HG03378 (cell line): ENCODE results near the gene CORIN.

Experiments used
- ATAC-seq: cut with Tn5 transposase; IDR thresholded peaks from one replicate; pipeline ENCODE4 v1.9.1; 2021; ENCODE audit warnings: mild to moderate bottlenecking, moderate library complexity; ENCODE audit not compliant: unreplicated experiment

Gene CORIN

GRCh38 chr4:47837908-47838294, at the start of gene CORIN:
CORIN (minus strand) TSS chr4:47838067; CDS start chr4:47837949, 118 bp downstream.
- ATAC-seq: no peak

GRCh38 chr4:47882228-47882627, 44.4 kb upstream of the CORIN start:
- ATAC-seq: no peak

- ATAC-seq: no peak
These were observed 41.6 kb upstream of the CORIN start for GRCh38 chr4:47879458-47879857.

- ATAC-seq: no peak
These were observed 39.1 kb upstream of the CORIN start for GRCh38 chr4:47876784-47877546.

- ATAC-seq: no peak
These were observed 38.4 kb upstream of the CORIN start for GRCh38 chr4:47876310-47876709.

- ATAC-seq: no peak
These were observed 36.1 kb upstream of the CORIN start for GRCh38 chr4:47873877-47874541.

- ATAC-seq: no peak
These were observed 25.6 kb upstream of the CORIN start for GRCh38 chr4:47863486-47863885.

- no peak for ATAC-seq
These were observed 24.4 kb upstream of the CORIN start for GRCh38 chr4:47862297-47862696.

- ATAC-seq: no peak
These were observed 22.4 kb upstream of the CORIN start for GRCh38 chr4:47860305-47860704.

GRCh38 chr4:47858006-47858405, 20.1 kb upstream of the CORIN start:
- ATAC-seq: no peak

GRCh38 chr4:47856713-47857112, 18.8 kb upstream of the CORIN start:
- no peak for ATAC-seq

GRCh38 chr4:47855350-47855749, 17.5 kb upstream of the CORIN start:
- no peak for ATAC-seq

- ATAC-seq: no peak
These were observed 14.3 kb upstream of the CORIN start for GRCh38 chr4:47852136-47852535.

- ATAC-seq: no peak
These were observed 11.6 kb upstream of the CORIN start for GRCh38 chr4:47849466-47849865.

- ATAC-seq: no peak
These were observed 10.2 kb upstream of the CORIN start for GRCh38 chr4:47848041-47848440.

- no peak for ATAC-seq
These were observed 5.1 kb upstream of the CORIN start for GRCh38 chr4:47842985-47843384.

- ATAC-seq: no peak
These were observed 2.4 kb upstream of the CORIN start for GRCh38 chr4:47840291-47840690.

- ATAC-seq: peak; percentile 69
These were observed 1.4 kb upstream of the CORIN start for GRCh38 chr4:47839259-47839658.

- ATAC-seq: no peak
These were observed 578 bp upstream of the CORIN start for GRCh38 chr4:47838445-47838844.

GRCh38 chr4:47837094-47837907, 566 bp downstream of the CORIN start:
- peak; percentile 39 for ATAC-seq

- ATAC-seq: peak; percentile 68
These were observed 1.2 kb downstream of the CORIN start for GRCh38 chr4:47836641-47837093.

- no peak for ATAC-seq
These were observed 2.4 kb downstream of the CORIN start for GRCh38 chr4:47835494-47835893.
